Endothelial cell of umbilical vein (primary cell): ENCODE data around the gene SYNPR. TPM values are rescaled to one million over a fixed set of nuclear protein-coding genes. Genes with fewer than 3 reads are reported as not detected.

Source experiments
- BruUV-seq: library from RNA; stranded (reverse); fragments of 400-500 nt; replicated peaks from 2 replicates; lab custom pipeline; 2021; lab: Mats Ljungman, UMichigan
- CTCF ChIA-PET: fragments of 300-600, 350-600 bp; sonication (Branson Sonifier 250); formaldehyde crosslinking; loops from one replicate; lab custom pipeline; 2021; ENCODE audit warnings: antibody characterized with exemption, inconsistent platforms; lab: Charles Lee
- POLR2A ChIA-PET: fragments of 300-600, 350-600 bp; sonication (Branson Sonifier 250); formaldehyde crosslinking; loops from one replicate; lab custom pipeline; 2021; ENCODE audit warnings: antibody characterized with exemption, inconsistent platforms; lab: Charles Lee
- DNase-seq: peaks from one replicate; pipeline ENCODE4 v3.0.0-alpha.2; 2011; ENCODE audit warnings: low read depth, low spot score
- FAIRE-seq: peaks from 2 replicates; lab custom pipeline; 2011; peaks lifted over from hg19 to GRCh38; lab: Jason Lieb, UNC
- H2AFZ ChIP-seq: 2 replicates; pipeline ENCODE4 v1.6.0; 2012; ENCODE audit warnings: low read depth, low read length, control low read depth, inconsistent platforms
- H3K27ac ChIP-seq: 2 replicates; pipeline ENCODE4 v1.5.1; 2011; ENCODE audit warnings: low read depth, mild to moderate bottlenecking, control low read depth, low read length, moderate library complexity; ENCODE audit not compliant: insufficient read depth
- H3K27me3 ChIP-seq, 2 experiments: 2 replicates each; pipeline versions ENCODE4 v1.6.0 to v1.6.1; 2011; ENCODE audit warnings: low read length in 2 of 2, mixed read lengths in 1 of 2; ENCODE audit not compliant: control insufficient read depth in 2 of 2, insufficient read depth in 2 of 2
- H3K36me3 ChIP-seq, 2 experiments: 2 replicates in 1 of 2; 3 replicates in 1 of 2; pipeline ENCODE4 v1.5.1; 2011; ENCODE audit warnings: low read length in 2 of 2, mild to moderate bottlenecking in 1 of 2, moderate library complexity in 1 of 2; ENCODE audit not compliant: control insufficient read depth in 2 of 2, insufficient read depth in 2 of 2; ENCODE audit errors: extremely low read depth in 1 of 2
- H3K4me1 ChIP-seq: 3 replicates; pipeline ENCODE4 v1.5.1; 2011; ENCODE audit warnings: mild to moderate bottlenecking, low read length; ENCODE audit not compliant: control insufficient read depth, insufficient read depth; ENCODE audit errors: extremely low read depth
- H3K4me2 ChIP-seq: 2 replicates; pipeline ENCODE4 v1.6.1; 2011; ENCODE audit warnings: low read length, control low read depth, mixed read lengths; ENCODE audit not compliant: insufficient read depth
- H3K4me3 ChIP-seq, 3 experiments: fragments of 200-600 bp in 1 of 3; sonication (generic), shearing (Covaris generic) in 1 of 3; replicated peaks in 1 of 3; 2 replicates each; pipeline ENCODE4 v1.5.1; 2011 to 2016; ENCODE audit warnings: control low read depth in 3 of 3, low read length in 3 of 3, mild to moderate bottlenecking in 2 of 3, inconsistent platforms in 1 of 3, low read depth in 1 of 3, moderate library complexity in 1 of 3; ENCODE audit not compliant: insufficient read depth in 1 of 3
- H3K79me2 ChIP-seq: 2 replicates; pipeline ENCODE4 v1.6.0; 2012; ENCODE audit warnings: low read length, inconsistent platforms; ENCODE audit not compliant: control insufficient read depth, insufficient read depth
- H3K9ac ChIP-seq: replicated peaks from 2 replicates; pipeline ENCODE3; 2011; ENCODE audit warnings: low read length, control low read depth; ENCODE audit not compliant: insufficient read depth; ENCODE audit errors: extremely low read depth
- H3K9me1 ChIP-seq: replicated peaks from 3 replicates; pipeline ENCODE4 v1.6.0; 2011; ENCODE audit warnings: mild to moderate bottlenecking, low read length; ENCODE audit not compliant: control insufficient read depth, insufficient read depth; ENCODE audit errors: extremely low read depth
- H3K9me3 ChIP-seq: replicated peaks from 2 replicates; pipeline ENCODE4 v1.5.1; 2012; ENCODE audit warnings: low read length, inconsistent platforms; ENCODE audit not compliant: control insufficient read depth, insufficient read depth
- H4K20me1 ChIP-seq: replicated peaks from 2 replicates; pipeline ENCODE3; 2011; ENCODE audit warnings: mild to moderate bottlenecking, low read length; ENCODE audit not compliant: control insufficient read depth, insufficient read depth; ENCODE audit errors: extremely low read depth
- CTCF ChIP-seq, 2 donors: IDR thresholded peaks; 1 replicate in 1 of 2; 2 replicates in 1 of 2; pipeline ENCODE4 v1.5.1; 2011; ENCODE audit warnings: low read length in 2 of 2, mild to moderate bottlenecking in 2 of 2, moderate library complexity in 2 of 2, control low read depth in 1 of 2, inconsistent platforms in 1 of 2, low read depth in 1 of 2; ENCODE audit not compliant: insufficient read depth in 1 of 2; ENCODE audit errors: extremely low read depth in 1 of 2
- EZH2 ChIP-seq: IDR thresholded peaks from 2 replicates; pipeline ENCODE4 v1.6.1; 2012; ENCODE audit warnings: borderline replicate concordance, low read depth, mild to moderate bottlenecking, moderate library complexity, low read length, inconsistent platforms; ENCODE audit not compliant: severe bottlenecking
- FOS ChIP-seq: IDR thresholded peaks from 2 replicates; pipeline ENCODE4 v1.6.1; 2011; ENCODE audit warnings: mild to moderate bottlenecking, low read length, moderate library complexity, borderline replicate concordance; ENCODE audit not compliant: insufficient read depth
- JUN ChIP-seq: IDR thresholded peaks from 2 replicates; pipeline ENCODE4 v1.6.1; 2011; ENCODE audit warnings: borderline replicate concordance, low read depth; ENCODE audit not compliant: insufficient read length, insufficient read depth
- MAX ChIP-seq: IDR thresholded peaks from 2 replicates; pipeline ENCODE4 v1.6.1; 2011; ENCODE audit not compliant: insufficient read depth, insufficient read length
- POLR2AphosphoS5 ChIP-seq: IDR thresholded peaks from 2 replicates; pipeline ENCODE4 v1.6.1; 2012; ENCODE audit warnings: low read depth, mild to moderate bottlenecking, control low read depth, low read length, moderate library complexity; ENCODE audit not compliant: insufficient read depth
- dilution Hi-C: fragments of 300-500 bp; cut with MboI; formaldehyde crosslinking; loops from one replicate; pipeline ENCODE4 v1.15.0; 2019; ENCODE audit warnings: low sequenced_read_pairs; ENCODE audit not compliant: extremely low pct_ligation_motif_present
- intact Hi-C: fragments of 100-400 bp; cut with micrococcal nuclease; formaldehyde crosslinking; loops from one replicate; pipeline ENCODE4 v1.10.0; 2022
- polyA plus RNA-seq, 4 experiments: library from polyadenylated mRNA; depleted of rRNA in 3 of 4; stranded (reverse) in 3 of 4; unstranded in 1 of 4; fragments of >200 nt; gene quantifications; 2 replicates each; pipeline versions ENCODE4 v1.2.1 to v1.2.3, GENCODE V29; 2011 to 2012; ENCODE audit warnings: missing spikeins in 1 of 4
- total RNA-seq: library from RNA; stranded (reverse); gene quantifications from 2 replicates; pipeline ENCODE4 v1.2.3, GENCODE V29; 2021

Gene SYNPR
- total and polyA plus RNA-seq, 2 donors (not counting 3 experiments of a cell fraction or from before 2014, with no cell fraction given), result not detected

GRCh38 chr3:63584681-63585080 is 306.6 kb downstream of the SYNPR start:
- FAIRE-seq (no peak), DNase-seq (no peak)
- no TSS peak for BruUV-seq
- H3K9ac ChIP-seq, result no peak overlapping the region
- dilution Hi-C loops, result no loop called here
- no peak overlapping the region for H2AFZ ChIP-seq
- H3K9me3 ChIP-seq, result no peaks in the 10 kb centered on the region
- no peak overlapping the region for H3K27ac ChIP-seq
- H3K36me3 ChIP-seq, result no peaks in the 10 kb centered on the region
- no peaks in the 10 kb centered on the region for H3K9me1 ChIP-seq
- no peaks in the 10 kb centered on the region for H3K79me2 ChIP-seq
- H3K27me3 ChIP-seq, result no peaks in the 10 kb centered on the region
- TF ChIP-seq POLR2AphosphoS5 (no peak), CTCF (IDR thresholded peaks at IDR 0.05; ENCODE audit: extremely low read depth in 1 of 2, insufficient read depth in 1 of 2, low read depth in 1 of 2, low read length in 2 of 2) (no peak), MAX (no peak), FOS (no peak), EZH2 (no peak)
- H3K4me2 ChIP-seq, result no peak overlapping the region
- H3K4me3 ChIP-seq, result no peak overlapping the region
- H3K4me1 ChIP-seq, result no peaks in the 10 kb centered on the region
- no peaks in the 10 kb centered on the region for H4K20me1 ChIP-seq
- ChIA-PET CTCF (no interaction called here), POLR2A (no interaction called here)
- intact Hi-C loops, result no loop called here

GRCh38 chr3:63585927-63586326 is 307.8 kb downstream of the SYNPR start:
- no peaks in the 10 kb centered on the region for H3K9me1 ChIP-seq
- H3K79me2 ChIP-seq, result no peaks in the 10 kb centered on the region
- dilution Hi-C loops, result no loop called here
- H3K9ac ChIP-seq, result no peak overlapping the region
- no peaks in the 10 kb centered on the region for H4K20me1 ChIP-seq
- TF ChIP-seq JUN, result no peak
- no peak for TF ChIP-seq CTCF (IDR thresholded peaks at IDR 0.05; ENCODE audit: extremely low read depth in 1 of 2, insufficient read depth in 1 of 2, low read depth in 1 of 2, low read length in 2 of 2)
- no peak overlapping the region for H3K4me2 ChIP-seq
- H2AFZ ChIP-seq, result no peak overlapping the region
- H3K27me3 ChIP-seq, result no peaks in the 10 kb centered on the region
- POLR2A ChIA-PET, result no interaction called here
- BruUV-seq, result no TSS peak
- CTCF ChIA-PET, result no interaction called here
- H3K36me3 ChIP-seq, result no peaks in the 10 kb centered on the region
- H3K4me3 ChIP-seq, result no peak overlapping the region
- H3K27ac ChIP-seq, result no peak overlapping the region
- intact Hi-C loops, result no loop called here
- no peak for DNase-seq
- H3K9me3 ChIP-seq, result no peaks in the 10 kb centered on the region
- no peak for FAIRE-seq
- H3K4me1 ChIP-seq, result no peaks in the 10 kb centered on the region
